Neural cell (in vitro differentiated cells): ENCODE results near the gene MAIP1. TPM values are rescaled to one million over a fixed set of nuclear protein-coding genes. Genes with fewer than 3 reads are reported as not detected.

Experiments
- H2AFZ ChIP-seq: fragments of 200-600, 300-800 bp; sonication (generic), shearing (Covaris generic); 2 replicates; pipeline ENCODE4 v1.6.0; 2014; ENCODE audit warnings: low read depth, mild to moderate bottlenecking, antibody characterized with exemption, low read length, moderate library complexity
- H3F3A ChIP-seq: fragments of 200-600 bp; shearing (Covaris generic); 2 replicates; pipeline ENCODE4 v1.6.1; 2016; ENCODE audit warnings: mild to moderate bottlenecking, moderate library complexity, mixed read lengths, antibody characterized with exemption, low read length; ENCODE audit not compliant: insufficient read depth, poor library complexity, severe bottlenecking
- H3K27ac ChIP-seq: fragments of 200-600, 300-800 bp; sonication (generic), shearing (Covaris generic); 2 replicates; pipeline ENCODE4 v1.5.1; 2014; ENCODE audit warnings: mild to moderate bottlenecking, low read length, moderate library complexity
- H3K27me3 ChIP-seq: fragments of 300-800, 200-600 bp; sonication (generic), shearing (Covaris generic); 2 replicates; pipeline ENCODE4 v1.6.0; 2014; ENCODE audit warnings: mild to moderate bottlenecking, low read depth, low read length, moderate library complexity; ENCODE audit not compliant: insufficient read depth
- H3K36me3 ChIP-seq: fragments of 300-800, 200-600 bp; sonication (generic), shearing (Covaris generic); 2 replicates; pipeline ENCODE4 v1.5.1; 2014; ENCODE audit warnings: mild to moderate bottlenecking, antibody characterized with exemption, low read length, moderate library complexity; ENCODE audit not compliant: insufficient read depth
- H3K4me2 ChIP-seq: fragments of 300-800, 200-600 bp; sonication (generic), shearing (Covaris generic); 2 replicates; pipeline ENCODE4 v1.6.0; 2014; ENCODE audit warnings: mild to moderate bottlenecking, low read length
- H3K4me3 ChIP-seq: fragments of 300-800, 200-600 bp; sonication (generic), shearing (Covaris generic); 2 replicates; pipeline ENCODE4 v1.5.1; 2014; ENCODE audit warnings: mild to moderate bottlenecking, low read length, moderate library complexity
- H3K79me2 ChIP-seq: fragments of 200-600 bp; shearing (Covaris generic); replicated peaks from 2 replicates; pipeline ENCODE4 v1.6.0; 2014; ENCODE audit warnings: mild to moderate bottlenecking, low read length, moderate library complexity; ENCODE audit not compliant: insufficient read depth
- H3K9ac ChIP-seq: fragments of 300-800, 200-600 bp; sonication (generic), shearing (Covaris generic); 2 replicates; pipeline ENCODE4 v1.6.1; 2016; ENCODE audit warnings: mild to moderate bottlenecking, low read length, mixed read lengths
- H3K9me2 ChIP-seq: fragments of 200-600 bp; shearing (Covaris generic); 2 replicates; pipeline ENCODE4 v1.6.1; 2016; ENCODE audit warnings: mild to moderate bottlenecking, low read length, mixed read lengths; ENCODE audit not compliant: insufficient read depth
- H3K9me3 ChIP-seq: fragments of 200-600, 300-800 bp; sonication (generic), shearing (Covaris generic); 2 replicates; pipeline ENCODE4 v1.6.1; 2016; ENCODE audit warnings: mild to moderate bottlenecking, mixed run types, low read length, moderate library complexity, mixed read lengths
- H4K20me1 ChIP-seq: fragments of 200-600 bp; shearing (Covaris generic); 2 replicates; pipeline ENCODE4 v1.6.1; 2016; ENCODE audit warnings: mild to moderate bottlenecking, mixed run types; ENCODE audit not compliant: insufficient read depth
- EP300 ChIP-seq: fragments of 450-650 bp; conservative IDR thresholded peaks from 2 replicates; pipeline ENCODE4 v1.6.1; 2014; ENCODE audit warnings: antibody characterized with exemption, mild to moderate bottlenecking, moderate library complexity; ENCODE audit not compliant: poor library complexity, severe bottlenecking
- EZH2 ChIP-seq: fragments of 200-600, 300-800 bp; shearing (Covaris generic), sonication (generic); IDR thresholded peaks from 2 replicates; pipeline ENCODE4 v1.6.1; 2014; ENCODE audit warnings: antibody characterized with exemption, low read length, borderline replicate concordance, mild to moderate bottlenecking; ENCODE audit not compliant: insufficient read depth, poor library complexity, severe bottlenecking
- MXI1 ChIP-seq: fragments of 450-650 bp; conservative IDR thresholded peaks from 2 replicates; pipeline ENCODE4 v1.6.1; 2014; ENCODE audit warnings: antibody characterized with exemption, mild to moderate bottlenecking; ENCODE audit not compliant: poor library complexity, severe bottlenecking
- POLR2AphosphoS5 ChIP-seq: IDR thresholded peaks from 2 replicates; pipeline ENCODE4 v1.6.1; 2012
- RAD21 ChIP-seq: fragments of 450-650 bp; conservative IDR thresholded peaks from 2 replicates; pipeline ENCODE4 v1.6.1; 2014; ENCODE audit warnings: antibody characterized with exemption, mild to moderate bottlenecking, moderate library complexity
- SMC3 ChIP-seq: fragments of 450-650 bp; conservative IDR thresholded peaks from 2 replicates; pipeline ENCODE4 v1.6.1; 2014; ENCODE audit warnings: antibody characterized with exemption, mild to moderate bottlenecking, moderate library complexity; ENCODE audit not compliant: poor library complexity
- TAF1 ChIP-seq: IDR thresholded peaks from 2 replicates; pipeline ENCODE4 v1.6.1; 2012; ENCODE audit warnings: low read depth
- polyA plus RNA-seq: library from polyadenylated mRNA; depleted of rRNA; stranded (reverse); fragments of >200 nt; gene quantifications from 2 replicates; pipeline ENCODE4 v1.2.3, GENCODE V29; 2014
- TF ChIP-seq, protein P1 (sequence below): fragments of 450-650 bp; IDR thresholded peaks from 2 replicates; pipeline ENCODE4 v1.5.1; 2014; ENCODE audit warnings: antibody characterized with exemption, mild to moderate bottlenecking, moderate library complexity; ENCODE audit not compliant: poor library complexity, severe bottlenecking
- TF ChIP-seq, protein P2 (sequence below): IDR thresholded peaks from 2 replicates; pipeline ENCODE4 v1.6.1; 2012; ENCODE audit warnings: borderline replicate concordance

MAIP1 gene
- polyA plus RNA-seq, 1 donor from 2014 or later: 24.1 TPM

DNA sequence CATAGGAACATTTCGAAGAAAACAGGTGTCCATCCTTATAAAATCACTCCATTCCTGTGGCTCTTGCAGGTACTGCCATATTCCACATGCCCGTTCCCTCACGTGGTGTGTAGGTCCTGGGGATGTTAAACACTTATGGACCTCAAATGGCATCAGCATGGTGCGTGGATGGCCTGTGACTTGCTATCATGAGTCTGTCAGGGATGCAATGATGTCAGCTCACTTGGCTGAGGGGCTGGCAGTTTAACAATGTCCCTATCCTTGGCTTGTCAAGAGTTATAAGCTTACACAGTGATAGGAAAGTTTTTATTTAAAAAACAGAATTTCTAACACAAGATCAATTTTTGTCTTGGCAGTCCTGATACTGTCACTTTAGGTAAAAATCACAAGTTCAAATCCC, 28.8 kb downstream of the MAIP1 start:
- Histone ChIP-seq H3K36me3 (no peaks in the 10 kb centered on the region), H2AFZ (no peak overlapping the region), H3F3A (no peaks in the 10 kb centered on the region), H3K27ac (no peak overlapping the region), H3K9me3 (no peaks in the 10 kb centered on the region), H3K4me2 (no peak overlapping the region), H3K4me3 (no peak overlapping the region), H3K27me3 (no peaks in the 10 kb centered on the region), H4K20me1 (no peaks in the 10 kb centered on the region), H3K9me2 (no peaks in the 10 kb centered on the region), H3K79me2 (no peaks in the 10 kb centered on the region), H3K9ac (no peak overlapping the region)
- TF ChIP-seq EZH2 (no peak), EP300 (no peak), MXI1 (no peak), POLR2AphosphoS5 (no peak), TAF1 (no peak), SMC3 (no peak), RAD21 (no peak)
- TF ChIP-seq, protein P1, sequence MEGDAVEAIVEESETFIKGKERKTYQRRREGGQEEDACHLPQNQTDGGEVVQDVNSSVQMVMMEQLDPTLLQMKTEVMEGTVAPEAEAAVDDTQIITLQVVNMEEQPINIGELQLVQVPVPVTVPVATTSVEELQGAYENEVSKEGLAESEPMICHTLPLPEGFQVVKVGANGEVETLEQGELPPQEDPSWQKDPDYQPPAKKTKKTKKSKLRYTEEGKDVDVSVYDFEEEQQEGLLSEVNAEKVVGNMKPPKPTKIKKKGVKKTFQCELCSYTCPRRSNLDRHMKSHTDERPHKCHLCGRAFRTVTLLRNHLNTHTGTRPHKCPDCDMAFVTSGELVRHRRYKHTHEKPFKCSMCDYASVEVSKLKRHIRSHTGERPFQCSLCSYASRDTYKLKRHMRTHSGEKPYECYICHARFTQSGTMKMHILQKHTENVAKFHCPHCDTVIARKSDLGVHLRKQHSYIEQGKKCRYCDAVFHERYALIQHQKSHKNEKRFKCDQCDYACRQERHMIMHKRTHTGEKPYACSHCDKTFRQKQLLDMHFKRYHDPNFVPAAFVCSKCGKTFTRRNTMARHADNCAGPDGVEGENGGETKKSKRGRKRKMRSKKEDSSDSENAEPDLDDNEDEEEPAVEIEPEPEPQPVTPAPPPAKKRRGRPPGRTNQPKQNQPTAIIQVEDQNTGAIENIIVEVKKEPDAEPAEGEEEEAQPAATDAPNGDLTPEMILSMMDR: no peak
- TF ChIP-seq, protein P2, sequence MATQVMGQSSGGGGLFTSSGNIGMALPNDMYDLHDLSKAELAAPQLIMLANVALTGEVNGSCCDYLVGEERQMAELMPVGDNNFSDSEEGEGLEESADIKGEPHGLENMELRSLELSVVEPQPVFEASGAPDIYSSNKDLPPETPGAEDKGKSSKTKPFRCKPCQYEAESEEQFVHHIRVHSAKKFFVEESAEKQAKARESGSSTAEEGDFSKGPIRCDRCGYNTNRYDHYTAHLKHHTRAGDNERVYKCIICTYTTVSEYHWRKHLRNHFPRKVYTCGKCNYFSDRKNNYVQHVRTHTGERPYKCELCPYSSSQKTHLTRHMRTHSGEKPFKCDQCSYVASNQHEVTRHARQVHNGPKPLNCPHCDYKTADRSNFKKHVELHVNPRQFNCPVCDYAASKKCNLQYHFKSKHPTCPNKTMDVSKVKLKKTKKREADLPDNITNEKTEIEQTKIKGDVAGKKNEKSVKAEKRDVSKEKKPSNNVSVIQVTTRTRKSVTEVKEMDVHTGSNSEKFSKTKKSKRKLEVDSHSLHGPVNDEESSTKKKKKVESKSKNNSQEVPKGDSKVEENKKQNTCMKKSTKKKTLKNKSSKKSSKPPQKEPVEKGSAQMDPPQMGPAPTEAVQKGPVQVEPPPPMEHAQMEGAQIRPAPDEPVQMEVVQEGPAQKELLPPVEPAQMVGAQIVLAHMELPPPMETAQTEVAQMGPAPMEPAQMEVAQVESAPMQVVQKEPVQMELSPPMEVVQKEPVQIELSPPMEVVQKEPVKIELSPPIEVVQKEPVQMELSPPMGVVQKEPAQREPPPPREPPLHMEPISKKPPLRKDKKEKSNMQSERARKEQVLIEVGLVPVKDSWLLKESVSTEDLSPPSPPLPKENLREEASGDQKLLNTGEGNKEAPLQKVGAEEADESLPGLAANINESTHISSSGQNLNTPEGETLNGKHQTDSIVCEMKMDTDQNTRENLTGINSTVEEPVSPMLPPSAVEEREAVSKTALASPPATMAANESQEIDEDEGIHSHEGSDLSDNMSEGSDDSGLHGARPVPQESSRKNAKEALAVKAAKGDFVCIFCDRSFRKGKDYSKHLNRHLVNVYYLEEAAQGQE: no peak

DNA sequence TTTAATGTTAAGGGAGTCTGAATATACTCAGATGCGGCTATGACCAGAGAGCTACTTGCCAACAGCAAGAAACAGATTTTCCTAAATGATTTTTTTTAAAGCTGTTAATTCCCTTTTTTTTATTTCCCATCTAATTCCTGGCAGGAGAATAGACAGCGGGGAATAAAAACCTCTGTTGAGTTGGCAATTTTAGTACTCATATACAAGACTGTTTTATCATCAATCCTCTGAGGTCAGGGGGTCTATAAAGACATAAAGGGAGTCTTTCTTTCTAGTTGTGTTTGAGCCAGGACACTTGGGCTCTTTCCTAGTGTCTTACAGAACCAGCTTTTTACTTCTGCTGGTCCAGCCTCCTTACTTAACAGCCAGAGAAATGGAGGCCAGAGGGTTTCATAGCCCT, 29.4 kb downstream of the MAIP1 start:
- Histone ChIP-seq H3K9me2 (no peaks in the 10 kb centered on the region), H3K27ac (no peak overlapping the region), H3F3A (no peaks in the 10 kb centered on the region), H3K4me2 (no peak overlapping the region), H3K4me3 (no peak overlapping the region), H3K27me3 (no peaks in the 10 kb centered on the region), H3K9ac (no peak overlapping the region), H3K9me3 (no peaks in the 10 kb centered on the region), H3K79me2 (no peaks in the 10 kb centered on the region), H2AFZ (no peak overlapping the region), H4K20me1 (no peaks in the 10 kb centered on the region), H3K36me3 (no peaks in the 10 kb centered on the region)
- TF ChIP-seq RAD21: no peak
- TF ChIP-seq EP300: no peak
- TF ChIP-seq TAF1: no peak
- TF ChIP-seq, protein P2: no peak
- TF ChIP-seq SMC3: no peak
- TF ChIP-seq EZH2: no peak
- TF ChIP-seq, protein P1: no peak
- TF ChIP-seq POLR2AphosphoS5: no peak
- no peak for TF ChIP-seq MXI1
